ENCODE data around the gene OR6C65. TPM values are rescaled to one million over a fixed set of nuclear protein-coding genes. Genes with fewer than 3 reads are reported as not detected.
A peak's percentile ranks its signal among the peaks of the same experiment; 100 is the strongest.
"Not testable (repeated sequence)": the region's sequence is repeated elsewhere in the genome, so short reads cannot be mapped to it uniquely, and the experiment has no call there.

OR6C65 gene
- total RNA-seq: not detected
- long read RNA-seq: 0 reads

DNA sequence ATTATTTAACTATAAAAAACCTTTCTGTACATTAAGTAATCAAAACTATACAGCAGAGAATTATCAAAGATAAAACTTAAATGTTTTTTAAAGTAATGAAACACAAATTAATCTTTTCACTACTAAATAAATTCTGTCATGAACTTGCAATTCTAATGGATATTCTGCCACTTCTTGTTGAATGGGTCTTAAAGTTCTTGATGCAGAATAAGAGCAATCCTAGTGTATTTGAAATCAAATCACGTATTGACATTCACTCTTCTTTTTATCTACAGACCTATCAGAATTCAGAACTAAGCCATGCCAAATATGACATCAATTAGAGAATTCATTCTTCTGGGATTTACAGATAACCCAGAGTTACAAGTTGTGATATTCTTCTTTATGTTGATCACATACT is at the start of gene OR6C65:
TSS of gene OR6C65 (plus strand) at position 301 of the 400 bp plus-strand sequence. CDS start at position 301, 0 bp downstream.
- DNase-seq (no peak), ATAC-seq (no peak)
- intact Hi-C loops (cut with DNase I, micrococcal nuclease): no loop called here

DNA sequence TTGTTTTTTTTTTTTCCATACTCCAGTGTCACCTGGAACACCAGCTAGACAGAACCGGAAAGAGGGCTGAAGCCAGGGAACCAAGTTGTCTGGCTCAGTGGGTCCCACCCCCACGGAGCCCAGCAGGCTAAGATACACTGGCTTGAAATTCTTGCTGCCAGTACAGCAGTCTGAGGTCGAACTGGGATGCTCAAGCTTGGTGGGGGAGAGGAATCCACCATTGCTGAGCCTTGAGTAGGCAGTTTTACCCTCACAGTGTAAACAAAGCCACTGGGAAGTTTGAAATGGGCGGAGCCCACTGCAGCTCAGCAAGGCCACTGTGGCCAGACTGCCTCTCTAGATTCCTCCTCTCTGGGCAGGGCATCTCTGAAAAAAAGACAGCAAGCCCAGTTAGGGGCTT is 45.0 kb upstream of the OR6C65 start:
- intact Hi-C loops (cut with DNase I, micrococcal nuclease); ATAC-seq; DNase-seq: not testable (repeated sequence)

DNA sequence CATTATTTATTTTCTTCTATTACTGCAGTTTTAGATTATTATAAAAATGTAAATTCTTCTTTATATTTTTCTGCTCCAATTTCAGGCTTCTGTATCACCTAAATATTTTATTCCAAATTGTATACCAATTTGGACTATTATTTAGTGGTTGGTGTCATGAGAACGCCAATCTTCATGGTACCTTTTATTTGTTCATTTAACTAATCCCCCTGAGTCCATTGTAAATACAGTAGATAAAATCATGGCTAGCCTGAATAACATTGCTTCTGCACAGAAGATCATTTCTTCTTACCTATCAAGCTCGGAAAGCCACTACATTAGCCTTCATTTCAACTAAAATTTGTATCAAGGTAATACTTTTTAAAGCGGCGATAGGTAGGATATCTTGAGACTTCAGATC is 37.7 kb upstream of the OR6C65 start, which contains the start of gene OR6C75:
TSS of gene OR6C75 (plus strand) at position 301 of the 400 bp plus-strand sequence. CDS start 2,136 bp downstream, outside the sequence.
- no peak for ATAC-seq
- DNase-seq: no peak

DNA sequence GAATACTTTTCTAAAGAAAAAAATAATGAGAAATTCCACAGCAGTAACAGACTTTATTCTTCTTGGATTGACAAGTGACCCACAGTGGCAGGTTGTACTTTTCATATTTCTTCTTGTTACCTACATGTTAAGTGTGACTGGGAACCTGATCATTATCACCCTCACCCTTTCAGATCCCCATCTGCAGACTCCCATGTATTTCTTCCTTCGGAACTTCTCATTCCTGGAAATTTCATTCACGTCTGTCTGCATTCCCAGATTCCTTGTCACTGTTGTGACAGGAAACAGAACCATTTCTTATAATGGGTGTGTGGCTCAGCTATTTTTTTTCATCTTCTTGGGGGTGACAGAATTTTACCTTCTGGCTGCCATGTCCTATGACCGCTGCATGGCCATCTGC is 35.2 kb upstream of the OR6C65 start:
- intact Hi-C loops (cut with DNase I, micrococcal nuclease): no loop called here
- ATAC-seq (no peak), DNase-seq (no peak)

More for the DNA sequence above, 37.7 kb upstream of the OR6C65 start, which contains the start of gene OR6C75:
- intact Hi-C loops (cut with DNase I, micrococcal nuclease): no loop called here

- ATAC-seq: no peak
These were observed 27.8 kb upstream of the OR6C65 start for GRCh38 chr12:55372521-55372920.

GRCh38 chr12:55385891-55386290 is 14.4 kb upstream of the OR6C65 start:
- ATAC-seq (no peak), DNase-seq (no peak)
- intact Hi-C loops (cut with DNase I, micrococcal nuclease): no loop called here

More at GRCh38 chr12:55372521-55372920, 27.8 kb upstream of the OR6C65 start:
- DNase-seq: no peak
- intact Hi-C loops (cut with DNase I, micrococcal nuclease): no loop called here

DNA sequence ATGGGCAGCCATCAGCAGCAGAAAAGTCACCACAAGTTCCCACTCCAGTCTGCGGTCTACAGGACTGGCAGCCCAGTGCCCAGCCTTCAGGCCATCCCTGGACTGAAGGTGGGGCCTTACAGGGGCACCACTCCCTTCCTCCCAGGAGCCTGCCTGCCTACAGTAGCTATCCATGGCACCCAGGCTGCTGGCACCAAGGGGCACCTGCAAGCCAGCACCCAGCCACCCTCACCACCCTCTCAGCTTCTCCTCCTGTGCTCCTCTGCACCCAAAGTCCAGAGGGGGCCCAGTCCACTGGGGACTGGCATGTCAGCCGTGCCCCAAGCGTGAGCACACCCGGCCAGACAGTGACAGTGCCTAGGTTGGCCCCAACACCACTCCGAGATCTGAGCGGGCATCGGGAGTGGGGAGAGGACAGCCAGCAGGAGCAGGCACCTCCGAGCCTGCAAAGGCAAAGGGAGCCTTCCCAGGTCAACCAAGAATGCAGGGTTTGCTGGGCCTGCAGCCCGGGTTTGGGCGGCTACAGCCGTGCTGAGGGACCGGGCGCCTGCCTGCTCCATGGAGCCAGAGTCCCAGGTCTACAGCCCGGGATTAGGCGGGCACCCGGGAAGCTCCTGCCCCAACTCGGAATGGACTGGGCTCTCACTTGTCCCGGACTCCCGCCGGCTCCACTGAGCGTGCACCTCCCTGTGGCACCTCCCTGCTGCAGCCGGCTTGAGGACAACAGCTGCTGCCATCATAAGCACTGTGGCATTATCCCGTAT is 8.1 kb upstream of the OR6C65 start:
- intact Hi-C loops (cut with DNase I, micrococcal nuclease): no loop called here
- ATAC-seq (no peak), DNase-seq (no peak)

DNA sequence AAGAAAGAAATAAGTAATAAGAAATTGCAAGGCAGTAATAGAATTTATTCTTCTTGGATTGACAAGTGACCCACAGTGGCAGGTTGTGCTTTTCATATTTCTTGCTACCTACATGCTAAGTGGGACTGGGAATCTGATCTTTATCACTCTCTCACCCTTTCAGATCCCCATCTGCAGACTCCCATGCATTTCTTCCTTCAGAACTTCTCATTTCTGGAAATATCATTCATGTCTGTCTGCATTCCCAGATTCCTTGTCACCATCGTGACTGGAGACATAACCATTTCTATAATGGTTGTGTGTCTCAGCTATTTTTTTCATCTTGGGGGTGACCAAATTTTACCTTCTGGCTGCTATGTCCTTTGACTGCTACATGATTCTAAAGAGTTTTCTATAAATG is 4.0 kb upstream of the OR6C65 start:
- intact Hi-C loops (cut with DNase I, micrococcal nuclease): no loop called here
- DNase-seq (no peak), ATAC-seq (no peak)

DNA sequence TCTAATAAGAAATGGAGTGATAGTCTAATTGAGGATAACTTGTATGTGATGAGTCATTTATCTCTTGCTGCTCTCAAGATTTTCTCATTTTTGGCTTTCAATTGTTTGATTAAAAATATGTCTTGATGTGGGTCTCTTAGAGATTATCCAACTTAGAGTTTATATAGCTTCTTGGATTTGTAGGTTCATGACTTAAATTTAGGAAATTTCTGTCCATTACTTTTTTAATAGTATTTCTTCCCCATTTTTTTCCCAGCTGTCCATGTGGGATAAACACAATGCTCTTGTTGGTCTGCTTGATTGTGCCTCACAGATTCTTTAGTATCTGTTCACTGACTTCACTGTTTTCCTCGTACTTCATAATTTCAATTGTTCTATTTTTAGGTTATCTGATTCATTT is 7.5 kb downstream of the OR6C65 start:
- intact Hi-C loops (cut with DNase I, micrococcal nuclease): no loop called here
- no peak for ATAC-seq
- DNase-seq: no peak

DNA sequence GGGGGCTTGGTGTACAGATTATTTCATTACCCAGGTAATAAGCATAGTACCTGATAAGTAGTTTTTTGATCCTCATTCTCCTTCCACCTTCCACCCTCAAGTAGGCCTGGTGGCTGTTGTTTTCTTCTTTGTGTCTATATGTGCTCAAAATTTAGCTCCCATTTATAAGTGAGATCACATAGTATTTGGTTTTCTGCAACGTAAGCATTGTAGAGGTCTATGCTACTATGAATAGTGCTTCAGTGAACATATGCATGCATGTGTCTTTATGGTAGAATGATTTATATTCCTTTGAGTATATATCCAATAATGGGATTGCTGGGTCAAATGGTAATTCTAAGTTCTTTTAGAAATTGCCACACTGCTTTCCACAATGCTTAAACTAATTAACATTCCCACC is 8.8 kb downstream of the OR6C65 start:
- intact Hi-C loops (cut with DNase I, micrococcal nuclease); DNase-seq; ATAC-seq: not testable (repeated sequence)

DNA sequence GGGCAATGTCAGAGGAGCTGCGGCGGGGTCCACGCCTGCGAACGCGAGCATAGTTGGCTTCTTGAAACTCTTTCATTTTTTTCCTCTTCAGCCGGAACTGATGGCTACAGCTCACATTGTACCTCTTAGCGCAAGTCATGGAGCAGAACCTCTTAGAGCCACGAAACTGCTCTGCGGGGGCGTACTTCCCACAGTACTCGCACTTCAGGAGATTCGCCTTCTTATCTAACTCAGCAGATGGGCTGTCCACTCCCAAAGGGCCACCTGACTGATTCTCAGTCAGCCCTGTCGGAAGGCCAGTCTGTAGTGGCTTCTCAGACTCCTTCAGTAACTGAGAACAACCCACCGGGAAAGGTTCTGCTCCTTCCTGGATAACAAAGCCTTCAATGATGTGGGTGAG is 11.8 kb downstream of the OR6C65 start:
- DNase-seq; intact Hi-C loops (cut with DNase I, micrococcal nuclease): not testable (repeated sequence)

GRCh38 chr12:55413498-55414388 is 13.4 kb downstream of the OR6C65 start:
- ATAC-seq: peak; percentile 88
- DNase-seq; intact Hi-C loops (cut with DNase I, micrococcal nuclease): not testable (repeated sequence)

More for the DNA sequence above, 11.8 kb downstream of the OR6C65 start:
- ATAC-seq: not testable (repeated sequence)

- intact Hi-C loops (cut with DNase I, micrococcal nuclease); DNase-seq: not testable (repeated sequence)
- ATAC-seq: peak; percentile 27
These were observed 14.1 kb downstream of the OR6C65 start for GRCh38 chr12:55414396-55414823.

DNA sequence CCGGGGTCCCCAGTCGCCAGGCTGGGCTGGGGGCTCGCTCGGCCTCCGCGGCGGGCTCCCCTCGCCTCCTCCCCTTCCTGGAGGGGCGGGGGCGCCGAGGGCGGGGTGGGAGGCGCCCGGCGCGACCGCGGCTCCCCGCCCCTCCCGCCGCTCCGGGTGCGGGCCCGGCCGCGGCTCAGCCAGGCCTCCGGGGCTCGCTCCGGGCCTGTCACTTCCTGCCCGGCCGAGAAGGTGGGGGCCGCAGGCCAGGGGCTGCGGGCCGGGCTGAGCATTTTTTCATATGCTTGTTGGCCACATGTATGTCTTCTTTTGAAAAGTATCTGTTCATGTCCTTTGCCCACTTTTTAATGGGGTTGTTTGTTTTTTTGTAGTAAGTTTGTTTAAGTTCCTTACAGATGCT is 14.6 kb downstream of the OR6C65 start:
- DNase-seq; intact Hi-C loops (cut with DNase I, micrococcal nuclease): not testable (repeated sequence)
- peak; percentile 78 for ATAC-seq

DNA sequence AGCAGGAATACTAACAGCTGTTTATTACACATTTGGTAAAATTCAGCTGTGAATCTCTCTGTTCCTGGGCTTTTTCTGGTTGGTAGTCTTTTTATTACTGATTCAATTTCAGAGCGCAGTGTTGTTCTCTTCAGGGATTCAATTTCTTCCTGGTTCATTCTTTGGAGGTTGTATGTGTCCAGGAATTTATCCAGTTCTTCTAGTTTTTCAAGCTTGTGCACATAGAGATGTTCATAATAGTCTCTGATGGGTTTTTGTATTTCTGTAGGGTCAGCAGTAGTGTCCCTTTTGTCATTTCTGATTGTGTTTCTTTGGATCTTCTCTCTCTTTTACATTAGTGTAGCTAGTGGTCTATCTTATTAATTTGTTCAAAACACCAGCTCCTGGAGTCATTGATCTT is 16.6 kb downstream of the OR6C65 start:
- intact Hi-C loops (cut with DNase I, micrococcal nuclease): no loop called here
- no peak for ATAC-seq
- no peak for DNase-seq

DNA sequence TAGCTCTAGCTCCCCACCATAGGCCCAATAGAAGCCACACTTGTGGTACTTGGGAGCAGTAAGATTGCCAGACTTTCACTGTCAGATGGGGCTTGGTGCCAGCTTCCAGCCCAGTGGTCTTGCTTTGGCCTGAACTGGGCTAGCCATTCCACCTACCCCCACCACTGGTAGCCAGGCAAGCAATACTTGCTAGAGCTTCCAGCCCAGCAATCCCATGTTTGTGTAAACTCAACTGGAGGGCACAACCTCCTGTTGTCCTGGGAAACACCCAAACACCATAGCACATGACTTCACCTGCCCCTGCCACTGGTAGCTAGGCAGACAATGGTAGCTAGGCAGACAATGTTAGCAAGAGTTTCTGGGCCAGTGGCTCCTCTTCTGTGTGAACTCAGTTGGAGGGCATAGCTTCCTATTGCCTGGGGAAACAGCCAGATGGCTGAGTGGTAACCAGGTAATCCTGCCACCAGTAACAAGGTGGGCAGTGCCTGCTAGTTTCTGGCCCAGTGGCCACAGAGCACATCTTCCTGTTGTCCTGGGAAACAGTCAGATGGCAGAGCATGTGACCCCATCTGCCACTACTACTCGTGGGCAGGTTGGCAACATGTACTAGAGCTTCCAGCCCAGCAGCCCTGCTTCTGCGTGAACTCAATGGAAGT is 20.1 kb downstream of the OR6C65 start:
- intact Hi-C loops (cut with DNase I, micrococcal nuclease): no loop called here
- ATAC-seq: no peak
- DNase-seq: peak in 1 of 2 donors; percentile 2

- ATAC-seq (no peak), DNase-seq (no peak)
- intact Hi-C loops (cut with DNase I, micrococcal nuclease): no loop called here
These were observed 25.6 kb downstream of the OR6C65 start, which contains the start of gene OR6C76 for GRCh38 chr12:55425954-55426353. TSS of gene OR6C76 (plus strand) at chr12:55426254. CDS start at chr12:55426254, 0 bp downstream.

DNA sequence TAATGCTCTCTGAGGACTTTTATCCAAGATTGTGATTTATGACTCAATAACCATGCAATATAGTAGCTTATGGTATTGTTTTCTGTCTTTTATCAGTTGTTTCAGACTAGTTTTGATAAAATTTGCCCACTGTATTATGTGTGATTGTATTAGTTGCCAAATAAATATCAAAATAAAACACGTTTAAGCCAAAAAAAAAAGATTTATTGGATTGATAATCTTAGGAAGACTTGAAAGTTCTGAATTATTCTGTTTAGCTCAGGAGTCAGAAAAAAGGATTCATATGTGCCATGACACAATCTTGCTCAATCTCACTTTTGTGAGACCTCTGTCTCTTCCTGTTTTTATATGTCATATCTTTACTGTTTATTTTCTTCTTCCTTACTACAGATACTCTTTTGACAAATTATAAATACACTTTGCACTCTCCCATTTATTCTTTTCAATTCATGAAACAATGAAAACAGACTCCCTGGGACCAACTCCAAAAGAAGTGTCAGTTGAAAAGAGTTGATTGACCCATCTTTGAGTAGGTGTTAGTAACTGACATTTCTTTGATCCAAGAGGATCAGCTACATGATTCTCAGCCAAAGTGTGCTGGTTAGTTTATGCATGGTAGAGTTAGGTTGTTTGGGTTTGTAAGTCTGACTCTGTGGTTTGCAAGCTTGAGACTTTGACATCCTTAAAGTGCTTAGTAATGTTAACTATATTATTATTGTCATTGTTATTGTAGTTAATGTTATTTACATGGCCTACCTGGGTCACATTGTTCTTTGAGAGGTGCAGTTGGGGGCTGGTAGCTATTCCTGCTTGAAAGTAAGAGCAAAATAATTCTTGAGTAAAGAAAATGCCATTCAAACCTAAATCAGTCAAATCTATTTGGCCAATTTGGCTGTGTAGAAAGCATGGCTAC is 28.3 kb downstream of the OR6C65 start:
- intact Hi-C loops (cut with DNase I, micrococcal nuclease): no loop called here
- DNase-seq: no peak
- no peak for ATAC-seq

Measured in left colon (tissue), 2 donors.